IgD-negative memory B cell (primary cell): Measurements from ENCODE around the gene LRRC55. TPM values are rescaled to one million over a fixed set of nuclear protein-coding genes. Genes with fewer than 3 reads are reported as not detected.

Experiments
- H3K27ac Mint-ChIP-seq, 3 donors: one replicate each; pipeline ENCODE4 v1.8.0; 2020 to 2022; ENCODE audit warnings: mild to moderate bottlenecking in 3 of 3, mixed read lengths in 3 of 3, moderate library complexity in 1 of 3
- H3K27me3 Mint-ChIP-seq: one replicate; pipeline ENCODE4 v1.8.0; 2021; ENCODE audit warnings: mixed read lengths
- H3K36me3 Mint-ChIP-seq: one replicate; pipeline ENCODE4 v1.8.0; 2020; ENCODE audit warnings: mild to moderate bottlenecking, mixed read lengths
- H3K4me1 Mint-ChIP-seq, 3 donors: one replicate each; pipeline ENCODE4 v1.8.0; 2020 to 2022; ENCODE audit warnings: mixed read lengths in 3 of 3, mild to moderate bottlenecking in 1 of 3
- H3K4me3 Mint-ChIP-seq, 4 donors: one replicate each; pipeline ENCODE4 v1.8.0; 2020 to 2022; ENCODE audit warnings: mild to moderate bottlenecking in 4 of 4, mixed read lengths in 4 of 4, moderate library complexity in 3 of 4
- H3K9me3 Mint-ChIP-seq, 3 donors: one replicate each; pipeline ENCODE4 v1.8.0; 2020 to 2021; ENCODE audit warnings: mixed read lengths in 3 of 3, mild to moderate bottlenecking in 1 of 3
- polyA plus RNA-seq: library from polyadenylated mRNA; unstranded; fragments of 300-500 nt; fragmentation: Illumina TruSeq; gene quantifications from one replicate; pipeline ENCODE4 v1.2.3, GENCODE V29; 2021

The LRRC55 gene
- polyA plus RNA-seq, 1 donor from 2014 or later = not detected

- Mint-ChIP-seq H3K27me3 (peaks cover 8% of the 10 kb centered on the region), H3K27ac (no peak overlapping the region), H3K4me1 (peaks cover 0 to 1% (median 0%) of the 10 kb centered on the region in 3 donors), H3K9me3 (peaks cover 0 to 7% (median 0%) of the 10 kb centered on the region in 3 donors), H3K4me3 (no peak overlapping the region), H3K36me3 (no peaks in the 10 kb centered on the region)
Observed at GRCh38 chr11:57203359-57203758, 21.6 kb downstream of the LRRC55 start.

GRCh38 chr11:57203882-57204480 is 22.2 kb downstream of the LRRC55 start:
- peaks cover 8% of the 10 kb centered on the region for H3K27me3 Mint-ChIP-seq
- H3K27ac Mint-ChIP-seq = no peak overlapping the region
- no peak overlapping the region for H3K4me3 Mint-ChIP-seq
- no peaks in the 10 kb centered on the region for H3K36me3 Mint-ChIP-seq
- H3K4me1 Mint-ChIP-seq = peaks cover 0 to 1% (median 0%) of the 10 kb centered on the region in 3 donors
- H3K9me3 Mint-ChIP-seq = peaks cover 0 to 7% (median 0%) of the 10 kb centered on the region in 3 donors

GRCh38 chr11:57205041-57205641 is 23.4 kb downstream of the LRRC55 start:
- no peaks in the 10 kb centered on the region for H3K36me3 Mint-ChIP-seq
- H3K4me3 Mint-ChIP-seq = no peak overlapping the region
- H3K27ac Mint-ChIP-seq = no peak overlapping the region
- no peaks in the 10 kb centered on the region for H3K4me1 Mint-ChIP-seq
- H3K9me3 Mint-ChIP-seq = peaks cover 0 to 7% (median 0%) of the 10 kb centered on the region in 3 donors
- H3K27me3 Mint-ChIP-seq = peaks cover 9% of the 10 kb centered on the region

- no peaks in the 10 kb centered on the region for H3K4me1 Mint-ChIP-seq
- H3K36me3 Mint-ChIP-seq = no peaks in the 10 kb centered on the region
- H3K9me3 Mint-ChIP-seq = peaks cover 0 to 7% (median 0%) of the 10 kb centered on the region in 3 donors
- H3K27me3 Mint-ChIP-seq = peaks cover 11% of the 10 kb centered on the region
- H3K27ac Mint-ChIP-seq = no peak overlapping the region
- H3K4me3 Mint-ChIP-seq = no peak overlapping the region
Observed at GRCh38 chr11:57207168-57207567, 25.4 kb downstream of the LRRC55 start.

GRCh38 chr11:57210781-57211180 is 29.0 kb downstream of the LRRC55 start:
- peaks cover 11% of the 10 kb centered on the region for H3K27me3 Mint-ChIP-seq
- no peak overlapping the region for H3K4me3 Mint-ChIP-seq
- no peaks in the 10 kb centered on the region for H3K4me1 Mint-ChIP-seq
- no peaks in the 10 kb centered on the region for H3K36me3 Mint-ChIP-seq
- H3K9me3 Mint-ChIP-seq = peaks cover 0 to 7% (median 0%) of the 10 kb centered on the region in 3 donors
- no peak overlapping the region for H3K27ac Mint-ChIP-seq

GRCh38 chr11:57213342-57214097 is 31.8 kb downstream of the LRRC55 start:
- Mint-ChIP-seq H3K9me3 (no peaks in the 10 kb centered on the region), H3K27ac (no peak overlapping the region), H3K4me3 (no peak overlapping the region), H3K27me3 (peaks cover 6% of the 10 kb centered on the region), H3K4me1 (no peaks in the 10 kb centered on the region), H3K36me3 (peaks cover 2% of the 10 kb centered on the region)

GRCh38 chr11:57214098-57214417 is 32.3 kb downstream of the LRRC55 start:
- Mint-ChIP-seq H3K27ac (no peak overlapping the region), H3K4me3 (no peak overlapping the region), H3K27me3 (peaks cover 6% of the 10 kb centered on the region), H3K4me1 (no peaks in the 10 kb centered on the region), H3K9me3 (no peaks in the 10 kb centered on the region), H3K36me3 (peaks cover 2% of the 10 kb centered on the region)

GRCh38 chr11:57214494-57214893 is 32.7 kb downstream of the LRRC55 start:
- no peak overlapping the region for H3K27ac Mint-ChIP-seq

GRCh38 chr11:57216463-57216862 is 34.7 kb downstream of the LRRC55 start:
- peaks cover 2% of the 10 kb centered on the region for H3K27me3 Mint-ChIP-seq
- no peak overlapping the region for H3K4me3 Mint-ChIP-seq
- no peaks in the 10 kb centered on the region for H3K9me3 Mint-ChIP-seq
- no peak overlapping the region for H3K27ac Mint-ChIP-seq
- H3K4me1 Mint-ChIP-seq = no peaks in the 10 kb centered on the region
- H3K36me3 Mint-ChIP-seq = peaks cover 2% of the 10 kb centered on the region

More at GRCh38 chr11:57214494-57214893, 32.7 kb downstream of the LRRC55 start:
- H3K27me3 Mint-ChIP-seq = peaks cover 4% of the 10 kb centered on the region
- H3K4me1 Mint-ChIP-seq = no peaks in the 10 kb centered on the region
- H3K36me3 Mint-ChIP-seq = peaks cover 2% of the 10 kb centered on the region
- H3K4me3 Mint-ChIP-seq = no peak overlapping the region
- H3K9me3 Mint-ChIP-seq = no peaks in the 10 kb centered on the region

- Mint-ChIP-seq H3K9me3 (no peaks in the 10 kb centered on the region), H3K4me3 (no peak overlapping the region), H3K27ac (no peak overlapping the region), H3K4me1 (no peaks in the 10 kb centered on the region), H3K36me3 (peaks cover 2% of the 10 kb centered on the region), H3K27me3 (peaks cover 2% of the 10 kb centered on the region)
Observed at GRCh38 chr11:57217053-57217452, 35.3 kb downstream of the LRRC55 start.

- Mint-ChIP-seq H3K4me1 (no peaks in the 10 kb centered on the region), H3K27me3 (peaks cover 2% of the 10 kb centered on the region), H3K4me3 (no peak overlapping the region), H3K9me3 (no peaks in the 10 kb centered on the region), H3K36me3 (peaks cover 2% of the 10 kb centered on the region), H3K27ac (peak overlapping the region in 1 of 3 donors; percentile 3)
Observed at GRCh38 chr11:57219021-57219627, 37.4 kb downstream of the LRRC55 start.

- Mint-ChIP-seq H3K27ac (no peak overlapping the region), H3K36me3 (peaks cover 2% of the 10 kb centered on the region), H3K4me3 (no peak overlapping the region), H3K9me3 (no peaks in the 10 kb centered on the region), H3K4me1 (no peaks in the 10 kb centered on the region), H3K27me3 (peaks cover 5% of the 10 kb centered on the region)
Observed at GRCh38 chr11:57222239-57222638, 40.5 kb downstream of the LRRC55 start.

- Mint-ChIP-seq H3K27ac (no peak overlapping the region), H3K4me1 (no peaks in the 10 kb centered on the region), H3K4me3 (no peak overlapping the region), H3K36me3 (no peaks in the 10 kb centered on the region), H3K27me3 (peaks cover 3% of the 10 kb centered on the region), H3K9me3 (no peaks in the 10 kb centered on the region)
Observed at GRCh38 chr11:57223601-57224000, 41.8 kb downstream of the LRRC55 start.

GRCh38 chr11:57224128-57224527 is 42.4 kb downstream of the LRRC55 start:
- H3K27me3 Mint-ChIP-seq = peaks cover 3% of the 10 kb centered on the region
- H3K4me1 Mint-ChIP-seq = no peaks in the 10 kb centered on the region
- no peak overlapping the region for H3K27ac Mint-ChIP-seq
- H3K4me3 Mint-ChIP-seq = no peak overlapping the region
- no peaks in the 10 kb centered on the region for H3K36me3 Mint-ChIP-seq
- no peaks in the 10 kb centered on the region for H3K9me3 Mint-ChIP-seq

- no peaks in the 10 kb centered on the region for H3K9me3 Mint-ChIP-seq
- H3K4me1 Mint-ChIP-seq = no peaks in the 10 kb centered on the region
- H3K36me3 Mint-ChIP-seq = no peaks in the 10 kb centered on the region
- H3K27ac Mint-ChIP-seq = no peak overlapping the region
- no peak overlapping the region for H3K4me3 Mint-ChIP-seq
- H3K27me3 Mint-ChIP-seq = peaks cover 3% of the 10 kb centered on the region
Observed at GRCh38 chr11:57224537-57224936, 42.8 kb downstream of the LRRC55 start.
